Measurements from ENCODE around the gene HCAR1. TPM values are rescaled to one million over a fixed set of nuclear protein-coding genes. Genes with fewer than 3 reads are reported as not detected.
"Not testable (repeated sequence)": the region's sequence is repeated elsewhere in the genome, so short reads cannot be mapped to it uniquely, and the experiment has no call there.

The HCAR1 gene
- total RNA-seq (under 1 TPM; 0.13 to 0.33 TPM), polyA plus RNA-seq (not detected)
- long read RNA-seq, donor 1 = 0 reads
- long read RNA-seq, donor 2 = 0 reads

- DNase-seq (no peak), ATAC-seq (ENCODE audit: low FRiP score) (peak; percentile 71)
- Histone ChIP-seq H3K27ac (ENCODE audit: low read depth in 1 of 2, low read length in 2 of 2) (no peak within 1 kb of the TSS), H3K27me3 (ENCODE audit: control insufficient read depth in 1 of 2, insufficient read depth in 2 of 2, low read length in 1 of 2) (no peaks in the 10 kb centered on the region), H3K36me3 (ENCODE audit: control insufficient read depth in 1 of 2, insufficient read depth in 2 of 2, low read length in 1 of 2) (no peaks in the 10 kb centered on the region), H3K4me1 (ENCODE audit: control insufficient read depth in 1 of 2, insufficient read depth in 2 of 2, low read length in 2 of 2) (no peaks in the 10 kb centered on the region), H3K9me3 (ENCODE audit: control insufficient read depth, low read length) (no peaks in the 10 kb centered on the region), H3K4me3 (ENCODE audit: low read length in 2 of 2) (peak within 1 kb of the TSS; percentile 15 to 28)
- 31 to 35% methylated on average over 32 of the region's 32 CpGs for WGBS, 2 donors
- intact Hi-C loops (cut with DNase I) = no loop called here
Measured at GRCh38 chr12:122730215-122731014, at the start of gene HCAR1. TSS of gene HCAR1 (minus strand) at chr12:122730844. CDS start at chr12:122730339, 505 bp downstream.

GRCh38 chr12:122757568-122757967 is 26.9 kb upstream of the HCAR1 start:
- Histone ChIP-seq H3K27me3 (ENCODE audit: control insufficient read depth in 1 of 2, insufficient read depth in 2 of 2, low read length in 1 of 2) (no peaks in the 10 kb centered on the region), H3K9me3 (ENCODE audit: control insufficient read depth, low read length) (no peaks in the 10 kb centered on the region), H3K4me3 (ENCODE audit: low read length in 2 of 2) (no peak overlapping the region), H3K27ac (ENCODE audit: low read depth in 1 of 2, low read length in 2 of 2) (no peak overlapping the region), H3K4me1 (ENCODE audit: control insufficient read depth in 1 of 2, insufficient read depth in 2 of 2, low read length in 2 of 2) (no peaks in the 10 kb centered on the region), H3K36me3 (ENCODE audit: control insufficient read depth in 1 of 2, insufficient read depth in 2 of 2, low read length in 1 of 2) (peaks cover 1 to 2% of the 10 kb centered on the region in 2 donors)
- ATAC-seq (ENCODE audit: low FRiP score) (no peak), DNase-seq (no peak)
- intact Hi-C loops (cut with DNase I) = loop anchor here (10.0 kb wide), 1 partner anchor 233 kb away; the partner anchor contains the start of genes KNTC1 (in 2 of the 2) and RSRC2 (in 2 of the 2)
- WGBS, 2 donors = 85 to 87% methylated on average over 1 of the region's 1 CpG

- Histone ChIP-seq H3K4me3 (ENCODE audit: low read length in 2 of 2) (no peak overlapping the region), H3K4me1 (ENCODE audit: control insufficient read depth in 1 of 2, insufficient read depth in 2 of 2, low read length in 2 of 2) (no peaks in the 10 kb centered on the region), H3K9me3 (ENCODE audit: control insufficient read depth, low read length) (no peaks in the 10 kb centered on the region), H3K36me3 (ENCODE audit: control insufficient read depth in 1 of 2, insufficient read depth in 2 of 2, low read length in 1 of 2) (peaks cover 1 to 2% of the 10 kb centered on the region in 2 donors), H3K27ac (ENCODE audit: low read depth in 1 of 2, low read length in 2 of 2) (no peak overlapping the region), H3K27me3 (ENCODE audit: control insufficient read depth in 1 of 2, insufficient read depth in 2 of 2, low read length in 1 of 2) (no peaks in the 10 kb centered on the region)
- 86 to 96% methylated on average over 1 of the region's 1 CpG for WGBS, 2 donors
- intact Hi-C loops (cut with DNase I) = loop anchor here (10.0 kb wide), 1 partner anchor 230 kb away; the partner anchor contains the start of genes KNTC1 (in 2 of the 2) and RSRC2 (in 2 of the 2)
- ATAC-seq (ENCODE audit: low FRiP score) (no peak), DNase-seq (no peak)
Measured at GRCh38 chr12:122754790-122755189, 24.1 kb upstream of the HCAR1 start.

- no peak for DNase-seq
- no peak for ATAC-seq (ENCODE audit: low FRiP score)
- WGBS, 2 donors = 3 to 5% methylated on average over 5 of the region's 5 CpGs
- intact Hi-C loops (cut with DNase I) = loop anchor here (10.0 kb wide), 1 partner anchor 228 kb away; the partner anchor contains the start of genes KNTC1 (in 2 of the 2) and RSRC2 (in 2 of the 2)
- Histone ChIP-seq H3K27me3 (ENCODE audit: control insufficient read depth in 1 of 2, insufficient read depth in 2 of 2, low read length in 1 of 2) (no peaks in the 10 kb centered on the region), H3K4me1 (ENCODE audit: control insufficient read depth in 1 of 2, insufficient read depth in 2 of 2, low read length in 2 of 2) (no peaks in the 10 kb centered on the region), H3K9me3 (ENCODE audit: control insufficient read depth, low read length) (no peaks in the 10 kb centered on the region), H3K27ac (ENCODE audit: low read depth in 1 of 2, low read length in 2 of 2) (no peak overlapping the region), H3K4me3 (ENCODE audit: low read length in 2 of 2) (peak overlapping the region; percentile 5 to 54), H3K36me3 (ENCODE audit: control insufficient read depth in 1 of 2, insufficient read depth in 2 of 2, low read length in 1 of 2) (peaks cover 1 to 2% of the 10 kb centered on the region in 2 donors)
Measured at GRCh38 chr12:122753319-122753650, 22.6 kb upstream of the HCAR1 start.

GRCh38 chr12:122752464-122753318 is 22.0 kb upstream of the HCAR1 start, which contains the start of gene DENR:
TSS of gene DENR (plus strand) at chr12:122752824. CDS start at chr12:122753702, 878 bp downstream.
- Histone ChIP-seq H3K36me3 (ENCODE audit: control insufficient read depth in 1 of 2, insufficient read depth in 2 of 2, low read length in 1 of 2) (peaks cover 1 to 2% of the 10 kb centered on the region in 2 donors), H3K9me3 (ENCODE audit: control insufficient read depth, low read length) (no peaks in the 10 kb centered on the region), H3K4me3 (ENCODE audit: low read length in 2 of 2) (peak within 1 kb of the TSS; percentile 6 to 54), H3K27ac (ENCODE audit: low read depth in 1 of 2, low read length in 2 of 2) (no peak within 1 kb of the TSS), H3K4me1 (ENCODE audit: control insufficient read depth in 1 of 2, insufficient read depth in 2 of 2, low read length in 2 of 2) (no peaks in the 10 kb centered on the region), H3K27me3 (ENCODE audit: control insufficient read depth in 1 of 2, insufficient read depth in 2 of 2, low read length in 1 of 2) (no peaks in the 10 kb centered on the region)
- ATAC-seq (ENCODE audit: low FRiP score) = peak; percentile 99
- intact Hi-C loops (cut with DNase I) = loop anchor here (10.0 kb wide), 1 partner anchor 228 kb away; the partner anchor contains the start of genes KNTC1 (in 2 of the 2) and RSRC2 (in 2 of the 2)
- WGBS, 2 donors = 0% methylated on average over 69 to 73 of the region's 73 CpGs
- peak; percentile 99 to 100 for DNase-seq

GRCh38 chr12:122750781-122751515 is 20.3 kb upstream of the HCAR1 start:
- intact Hi-C loops (cut with DNase I) = loop anchor here (10.0 kb wide), 1 partner anchor 226 kb away; the partner anchor contains the start of genes KNTC1 (in 2 of the 2) and RSRC2 (in 2 of the 2)
- not testable (repeated sequence) for H3K36me3 ChIP-seq (ENCODE audit: control insufficient read depth in 1 of 2, insufficient read depth in 2 of 2, low read length in 1 of 2); H3K9me3 ChIP-seq (ENCODE audit: control insufficient read depth, low read length); H3K27ac ChIP-seq (ENCODE audit: low read depth in 1 of 2, low read length in 2 of 2); H3K27me3 ChIP-seq (ENCODE audit: control insufficient read depth in 1 of 2, insufficient read depth in 2 of 2, low read length in 1 of 2); H3K4me3 ChIP-seq (ENCODE audit: low read length in 2 of 2); ATAC-seq (ENCODE audit: low FRiP score); DNase-seq; H3K4me1 ChIP-seq (ENCODE audit: control insufficient read depth in 1 of 2, insufficient read depth in 2 of 2, low read length in 2 of 2)
- WGBS, 2 donors = 73 to 74% methylated on average over 17 of the region's 17 CpGs

GRCh38 chr12:122749569-122750332 is 19.1 kb upstream of the HCAR1 start:
- no peak for DNase-seq
- Histone ChIP-seq H3K27me3 (ENCODE audit: control insufficient read depth in 1 of 2, insufficient read depth in 2 of 2, low read length in 1 of 2) (no peaks in the 10 kb centered on the region), H3K36me3 (ENCODE audit: control insufficient read depth in 1 of 2, insufficient read depth in 2 of 2, low read length in 1 of 2) (no peaks in the 10 kb centered on the region), H3K9me3 (ENCODE audit: control insufficient read depth, low read length) (no peaks in the 10 kb centered on the region), H3K4me1 (ENCODE audit: control insufficient read depth in 1 of 2, insufficient read depth in 2 of 2, low read length in 2 of 2) (no peaks in the 10 kb centered on the region), H3K4me3 (ENCODE audit: low read length in 2 of 2) (no peak overlapping the region), H3K27ac (ENCODE audit: low read depth in 1 of 2, low read length in 2 of 2) (no peak overlapping the region)
- ATAC-seq (ENCODE audit: low FRiP score) = no peak
- intact Hi-C loops (cut with DNase I) = loop anchor here (10.0 kb wide), 1 partner anchor 225 kb away; the partner anchor contains the start of genes KNTC1 (in 2 of the 2) and RSRC2 (in 2 of the 2)
- 69 to 73% methylated on average over 6 of the region's 6 CpGs for WGBS, 2 donors

All from aorta (tissue), 5 donors.